A549 (cell line): ENCODE data around the gene TOX2.

Experiments used
- CEBPB ChIP-seq, 2 experiments: fragments of >200 bp in 1 of 2; sonication (Bioruptor Twin) in 1 of 2; formaldehyde crosslinking in 1 of 2; IDR thresholded peaks; 2 replicates each; pipeline ENCODE4 v1.6.1; 2012 to 2016
- CHD2 ChIP-seq: fragments of 150-350 bp; IDR thresholded peaks from 2 replicates; pipeline ENCODE4 v1.6.1; 2014; ENCODE audit warnings: low read length; ENCODE audit not compliant: partially characterized antibody
- MYC ChIP-seq: IDR thresholded peaks from 2 replicates; pipeline ENCODE4 v1.6.1; 2012; ENCODE audit warnings: mild to moderate bottlenecking, inconsistent platforms, low read length, improper control_type of control experiment, borderline replicate concordance
- REST ChIP-seq: fragments of 200-600 bp; sonication (generic); IDR thresholded peaks from 2 replicates; pipeline ENCODE4 v1.6.1; 2016; ENCODE audit warnings: antibody characterized with exemption, mild to moderate bottlenecking, moderate library complexity
- TF ChIP-seq, protein P1 (sequence below): fragments of 450-650 bp; IDR thresholded peaks from 2 replicates; pipeline ENCODE4 v1.6.1; 2014; ENCODE audit warnings: antibody characterized with exemption

- TF ChIP-seq CEBPB (IDR thresholded peaks at IDR 0.05) (no peak), REST (no peak), CHD2 (no peak), MYC (no peak)
- TF ChIP-seq, protein P1, sequence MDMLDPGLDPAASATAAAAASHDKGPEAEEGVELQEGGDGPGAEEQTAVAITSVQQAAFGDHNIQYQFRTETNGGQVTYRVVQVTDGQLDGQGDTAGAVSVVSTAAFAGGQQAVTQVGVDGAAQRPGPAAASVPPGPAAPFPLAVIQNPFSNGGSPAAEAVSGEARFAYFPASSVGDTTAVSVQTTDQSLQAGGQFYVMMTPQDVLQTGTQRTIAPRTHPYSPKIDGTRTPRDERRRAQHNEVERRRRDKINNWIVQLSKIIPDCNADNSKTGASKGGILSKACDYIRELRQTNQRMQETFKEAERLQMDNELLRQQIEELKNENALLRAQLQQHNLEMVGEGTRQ, result no peak
Observed at GRCh38 chr20:44039147-44039546, 124.5 kb downstream of the TOX2 start.
